HepG2 (cell line): ENCODE data around the gene NBEA. TPM values are rescaled to one million over a fixed set of nuclear protein-coding genes. Genes with fewer than 3 reads are reported as not detected.

Source experiments
- ATAC-seq: fragments of 200-7000 bp; cut with Tn5 transposase; 3 replicates; pipeline ENCODE4 v1.9.1; 2020; ENCODE audit warnings: mild to moderate bottlenecking, moderate library complexity
- BruUV-seq: library from RNA; stranded (reverse); fragments of 400-500 nt; replicated peaks from 2 replicates; lab custom pipeline; 2021; lab: Mats Ljungman, UMichigan
- CTCF ChIA-PET: fragments of 300-600 bp; formaldehyde crosslinking; extraction: SDS; loops from one replicate; lab custom pipeline; 2021; ENCODE audit warnings: low total read pairs, inconsistent platforms, low intra/inter-chr PET ratio; lab: Yijun Ruan, JAX
- POLR2A ChIA-PET: fragments of 350-600 bp; sonication (Branson Sonifier 250); formaldehyde crosslinking; loops from one replicate; lab custom pipeline; 2020; ENCODE audit warnings: antibody characterized with exemption, inconsistent platforms; lab: Yijun Ruan, JAX
- DNase-seq: peaks from one replicate; pipeline ENCODE4 v3.0.0-alpha.2; 2015; ENCODE audit warnings: low spot score
- FAIRE-seq: peaks from 3 replicates; lab custom pipeline; 2011; peaks lifted over from hg19 to GRCh38; lab: Jason Lieb, UNC
- H2AFZ ChIP-seq: one replicate; pipeline ENCODE4 v1.6.1; 2011; ENCODE audit warnings: low read length, inconsistent platforms
- H3K27ac ChIP-seq: fragments of 300-600 bp; 3 replicates; pipeline ENCODE4 v1.8.0; 2011; ENCODE audit warnings: mixed run types, mild to moderate bottlenecking, mixed read lengths, low read length, inconsistent platforms; ENCODE audit not compliant: insufficient read depth; ENCODE audit errors: extremely low read length
- H3K27me3 ChIP-seq, 2 experiments: fragments of 200-600 bp in 1 of 2; 2 replicates in 1 of 2; 3 replicates in 1 of 2; pipeline versions ENCODE4 v1.6.0 to v1.8.0; 2011; ENCODE audit warnings: low read length in 2 of 2, mild to moderate bottlenecking in 2 of 2, moderate library complexity in 2 of 2, inconsistent platforms in 1 of 2; ENCODE audit not compliant: insufficient read depth in 2 of 2, control insufficient read depth in 1 of 2
- H3K36me3 ChIP-seq, 2 experiments: fragments of 200-600 bp in 1 of 2; replicated peaks in 1 of 2; 2 replicates in 1 of 2; 3 replicates in 1 of 2; pipeline versions ENCODE4 v1.5.1 to v1.8.0; 2011; ENCODE audit warnings: low read length in 2 of 2, inconsistent platforms in 1 of 2; ENCODE audit not compliant: insufficient read depth in 2 of 2, control insufficient read depth in 1 of 2
- H3K4me1 ChIP-seq: 2 replicates; pipeline ENCODE4 v1.5.1; 2012; ENCODE audit warnings: low read length, inconsistent platforms; ENCODE audit not compliant: insufficient read depth
- H3K4me2 ChIP-seq: 2 replicates; pipeline ENCODE4 v1.6.0; 2011; ENCODE audit warnings: low read depth, low read length, inconsistent platforms
- H3K4me3 ChIP-seq, 3 experiments: fragments of 200-600 bp in 1 of 3; sonication (generic), shearing (Covaris generic) in 1 of 3; replicated peaks in 1 of 3; 2 replicates each; pipeline ENCODE4 v1.5.1; 2011 to 2016; ENCODE audit warnings: low read length in 3 of 3, inconsistent platforms in 2 of 3, low read depth in 2 of 3, mild to moderate bottlenecking in 2 of 3, control low read depth in 1 of 3, mixed read lengths in 1 of 3; ENCODE audit not compliant: insufficient read depth in 1 of 3
- H3K79me2 ChIP-seq: one replicate; pipeline ENCODE4 v1.6.1; 2011; ENCODE audit warnings: low read length, inconsistent platforms; ENCODE audit not compliant: insufficient read depth
- H3K9ac ChIP-seq: 2 replicates; pipeline ENCODE4 v1.6.0; 2011; ENCODE audit warnings: mild to moderate bottlenecking, low read depth, low read length, inconsistent platforms; ENCODE audit not compliant: insufficient read depth
- H3K9me3 ChIP-seq: 2 replicates; pipeline ENCODE4 v1.5.1; 2012; ENCODE audit warnings: mild to moderate bottlenecking, low read length
- H4K20me1 ChIP-seq: 2 replicates; pipeline ENCODE4 v1.6.0; 2011; ENCODE audit warnings: inconsistent platforms, mild to moderate bottlenecking, low read length, moderate library complexity; ENCODE audit not compliant: insufficient read depth
- GPN1 ChIP-seq: sonication (generic); formaldehyde crosslinking; IDR thresholded peaks from 2 replicates; pipeline ENCODE4 v1.5.1; 2020; ENCODE audit warnings: missing genetic modification reagents, borderline replicate concordance
- HINFP ChIP-seq: sonication (generic); formaldehyde crosslinking; IDR thresholded peaks from 2 replicates; pipeline ENCODE4 v1.4.0; 2020; ENCODE audit warnings: low read depth, mild to moderate bottlenecking, missing genetic modification reagents
- HMGXB4 ChIP-seq, 2 experiments: sonication (generic) in 1 of 2; formaldehyde crosslinking in 1 of 2; IDR thresholded peaks; 2 replicates each; pipeline versions ENCODE4 v1.4.0 to v1.6.1; 2018 to 2020; ENCODE audit warnings: missing genetic modification reagents in 2 of 2, borderline replicate concordance in 1 of 2, low read depth in 1 of 2, mild to moderate bottlenecking in 1 of 2, missing biosample characterization in 1 of 2
- PLRG1 ChIP-seq: fragments of 450-650 bp; conservative IDR thresholded peaks from 2 replicates; pipeline ENCODE4 v1.6.1; 2016
- PRDM10 ChIP-seq: sonication (generic); formaldehyde crosslinking; IDR thresholded peaks from 2 replicates; pipeline ENCODE4 v1.4.0; 2020; ENCODE audit warnings: low read depth, missing genetic modification reagents
- SMC3 ChIP-seq: IDR thresholded peaks from 2 replicates; pipeline ENCODE4 v1.6.1; 2011; ENCODE audit warnings: low read length, improper control_type of control experiment
- ZBTB34 ChIP-seq: sonication (generic); formaldehyde crosslinking; IDR thresholded peaks from 2 replicates; pipeline ENCODE4 v1.8.0; 2022; ENCODE audit warnings: mild to moderate bottlenecking, missing genetic modification reagents
- ZNF160 ChIP-seq: sonication (generic); formaldehyde crosslinking; IDR thresholded peaks from 2 replicates; pipeline ENCODE4 v1.8.0; 2022; ENCODE audit warnings: mild to moderate bottlenecking, inconsistent platforms, missing genetic modification reagents
- ZNF75D ChIP-seq: sonication (generic); formaldehyde crosslinking; IDR thresholded peaks from 2 replicates; pipeline ENCODE4 v1.8.1; 2023; ENCODE audit warnings: missing genetic modification reagents, mild to moderate bottlenecking, borderline replicate concordance
- WGBS: methylation state at CpG from one replicate; pipeline ENCODE4 v1.1.6; 2017; ENCODE audit warnings: low lambda C conversion rate; 5-methylcytosine and 5-hydroxymethylcytosine counted together
- in situ Hi-C: cut with HindIII; loops from 2 replicates; pipeline ENCODE4 v1.10.0; 2017; ENCODE audit warnings: low pct_unique_long_range_greater_than_20kb; ENCODE audit not compliant: extremely low pct_ligation_motif_present
- intact Hi-C: fragments of 100-400 bp; cut with micrococcal nuclease; formaldehyde crosslinking; loops from one replicate; pipeline ENCODE4 v1.10.0; 2022; ENCODE audit not compliant: unreplicated experiment
- polyA plus RNA-seq, 8 experiments: library from polyadenylated mRNA; depleted of rRNA in 3 of 8; stranded (reverse) in 7 of 8; unstranded in 1 of 8; fragments of >200 nt; fragmentation: Illumina TruSeq in 4 of 8; extraction: Trizol in 4 of 8; gene quantifications; 2 replicates each; pipeline versions ENCODE4 v1.2.1 to v1.2.3, GENCODE V29; 2011 to 2016; ENCODE audit warnings: low read depth in 4 of 8, missing spikeins in 1 of 8, mixed read lengths in 1 of 8; ENCODE audit not compliant: insufficient read depth in 1 of 8
- total RNA-seq, 5 experiments: library from RNA; depleted of rRNA; stranded (reverse); fragments of >200 nt; fragmentation: Illumina TruSeq; extraction: Trizol; gene quantifications; 2 replicates each; pipeline ENCODE4 v1.2.3, GENCODE V29; 2016; ENCODE audit warnings: low read depth in 1 of 5

The NBEA gene
- total and polyA plus RNA-seq, 2 of the 13 experiments (the other 11 are each of a cell fraction or from before 2014, with no cell fraction given) = 2.7 to 2.8 TPM

- 36% methylated on average over 4 of the region's 4 CpGs for WGBS
- FAIRE-seq = no peak
- Histone ChIP-seq H3K79me2 (no peaks in the 10 kb centered on the region), H3K27ac (no peak overlapping the region), H3K4me1 (no peaks in the 10 kb centered on the region), H3K9ac (no peak overlapping the region), H4K20me1 (no peaks in the 10 kb centered on the region), H2AFZ (no peak overlapping the region), H3K9me3 (no peaks in the 10 kb centered on the region), H3K36me3 (no peaks in the 10 kb centered on the region), H3K4me3 (no peak overlapping the region), H3K27me3 (no peaks in the 10 kb centered on the region), H3K4me2 (no peak overlapping the region)
- intact Hi-C loops (no loop called here), in situ Hi-C loops (no loop called here)
- no peak for TF ChIP-seq PLRG1
- no peak for TF ChIP-seq ZNF160 (CRISPR knock-in tag)
- TF ChIP-seq SMC3 = no peak
- no peak for TF ChIP-seq HMGXB4 (CRISPR knock-in tag; IDR thresholded peaks at IDR 0.05; ENCODE audit: borderline replicate concordance in 1 of 2, low read depth in 1 of 2)
- TF ChIP-seq HINFP = no peak
- TF ChIP-seq ZNF75D (CRISPR knock-in tag) = no peak
- TF ChIP-seq GPN1 (CRISPR knock-in tag) = no peak
- TF ChIP-seq PRDM10 (CRISPR knock-in tag) = no peak
- TF ChIP-seq ZBTB34 (CRISPR knock-in tag) = no peak
- ChIA-PET POLR2A (no interaction called here), CTCF (no interaction called here)
- no peak for ATAC-seq
- BruUV-seq = no TSS peak
- no peak for DNase-seq
These were observed 727.3 kb downstream of the NBEA start for GRCh38 chr13:35669321-35669720.
